Epithelial cell of proximal tubule (primary cell): Measurements from ENCODE around the gene MBTD1. TPM values are rescaled to one million over a fixed set of nuclear protein-coding genes. Genes with fewer than 3 reads are reported as not detected.
"Not testable (repeated sequence)": the region's sequence is repeated elsewhere in the genome, so short reads cannot be mapped to it uniquely, and the experiment has no call there.

Experiments used
- DNase-seq: peaks from one replicate; pipeline ENCODE4 v3.0.0-alpha.2; 2011; ENCODE audit warnings: low read depth
- H3K4me3 ChIP-seq: 2 replicates; pipeline ENCODE4 v1.5.1; 2011; ENCODE audit warnings: low read depth, mild to moderate bottlenecking, low read length
- CTCF ChIP-seq: conservative IDR thresholded peaks from 2 replicates; pipeline ENCODE4 v1.5.1; 2012; ENCODE audit warnings: low read depth, mild to moderate bottlenecking, low read length
- total RNA-seq: library from RNA; depleted of rRNA; stranded (reverse); fragments of >200 nt; gene quantifications from 2 replicates; pipeline ENCODE4 v1.2.3, GENCODE V29; 2015

MBTD1 gene
- total RNA-seq = 4.5 and 5.1 TPM in 2 replicates

DNA sequence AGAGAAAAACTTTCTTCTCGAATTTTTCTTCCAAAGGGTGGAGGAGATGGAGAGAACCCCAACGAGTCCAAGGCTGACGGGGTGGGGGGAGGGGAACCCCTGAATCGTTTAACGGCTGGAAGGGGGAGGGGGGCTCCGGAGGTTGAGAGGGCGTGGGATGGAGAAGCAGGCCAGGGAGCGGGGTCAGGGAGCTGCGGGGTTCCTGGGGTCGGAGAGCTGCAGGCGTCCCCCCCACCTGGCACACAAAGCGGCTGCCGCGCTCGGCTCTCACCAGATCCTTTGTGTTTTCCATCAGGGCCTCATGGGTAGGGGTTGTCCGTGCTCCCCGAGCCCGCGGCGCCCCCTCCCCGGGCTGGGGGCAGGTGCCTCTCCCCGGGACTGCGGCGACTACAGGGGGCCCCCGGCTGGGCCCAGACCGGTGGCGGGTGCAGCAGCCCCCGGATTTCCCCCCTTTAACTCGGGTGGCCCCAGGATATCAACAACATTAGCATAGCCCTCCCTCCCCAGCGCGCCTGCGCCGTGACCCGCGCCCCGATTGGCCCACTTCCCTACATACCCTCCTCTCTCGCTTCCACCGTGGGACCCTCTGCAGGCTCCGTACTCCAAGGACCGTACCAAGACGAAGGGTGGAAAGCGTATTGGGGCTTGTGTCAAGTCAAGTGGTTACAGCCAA, at the start of gene MBTD1:
TSS of gene MBTD1 (minus strand) at position 486 of the 673 bp plus-strand sequence. CDS start 34,888 bp downstream, outside the sequence.
- H3K4me3 ChIP-seq = peak within 1 kb of the TSS; percentile 92
- peak; percentile 88 for DNase-seq
- TF ChIP-seq CTCF = no peak

DNA sequence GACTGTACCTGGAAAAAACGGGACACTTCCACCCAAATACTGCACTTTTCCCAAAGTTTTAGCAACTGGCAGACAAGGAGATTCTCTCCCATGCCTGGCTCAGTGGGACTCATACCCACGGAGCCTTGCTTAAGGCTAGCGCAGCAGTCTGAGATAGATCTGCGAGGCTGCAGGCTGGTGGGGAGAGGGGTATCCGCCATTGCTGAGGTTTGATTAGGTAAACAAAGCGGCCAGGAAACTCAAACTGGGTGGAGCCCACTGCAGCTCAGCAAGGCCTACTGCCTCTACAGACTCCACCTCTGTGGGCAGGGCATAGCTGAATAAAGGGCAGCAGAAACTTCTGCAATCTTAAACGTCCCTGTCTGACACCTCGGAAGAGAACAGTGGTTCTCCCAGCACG, 45.3 kb upstream of the MBTD1 start:
- no peak for DNase-seq
- no peak for TF ChIP-seq CTCF
- H3K4me3 ChIP-seq = no peak overlapping the region

DNA sequence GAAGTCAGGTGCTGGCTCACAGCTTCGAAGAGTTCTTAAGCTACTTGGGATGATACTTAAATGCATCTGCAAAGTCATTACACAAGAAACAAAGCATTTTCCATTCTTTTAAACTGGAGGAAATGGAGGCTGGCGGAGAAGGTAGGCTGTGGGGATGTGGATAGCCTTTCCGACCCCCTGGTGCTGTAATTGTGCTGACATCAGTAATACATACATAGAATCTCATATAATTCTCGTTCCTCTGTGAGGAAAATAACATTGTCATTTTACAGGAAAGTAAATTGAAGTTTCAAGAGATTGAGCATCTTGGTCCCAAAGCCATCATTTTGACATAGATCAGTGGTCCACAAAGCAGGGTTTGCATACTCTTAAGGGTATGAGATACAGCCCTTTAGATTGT, 40.0 kb upstream of the MBTD1 start:
- TF ChIP-seq CTCF = no peak
- no peak for DNase-seq
- no peak overlapping the region for H3K4me3 ChIP-seq

DNA sequence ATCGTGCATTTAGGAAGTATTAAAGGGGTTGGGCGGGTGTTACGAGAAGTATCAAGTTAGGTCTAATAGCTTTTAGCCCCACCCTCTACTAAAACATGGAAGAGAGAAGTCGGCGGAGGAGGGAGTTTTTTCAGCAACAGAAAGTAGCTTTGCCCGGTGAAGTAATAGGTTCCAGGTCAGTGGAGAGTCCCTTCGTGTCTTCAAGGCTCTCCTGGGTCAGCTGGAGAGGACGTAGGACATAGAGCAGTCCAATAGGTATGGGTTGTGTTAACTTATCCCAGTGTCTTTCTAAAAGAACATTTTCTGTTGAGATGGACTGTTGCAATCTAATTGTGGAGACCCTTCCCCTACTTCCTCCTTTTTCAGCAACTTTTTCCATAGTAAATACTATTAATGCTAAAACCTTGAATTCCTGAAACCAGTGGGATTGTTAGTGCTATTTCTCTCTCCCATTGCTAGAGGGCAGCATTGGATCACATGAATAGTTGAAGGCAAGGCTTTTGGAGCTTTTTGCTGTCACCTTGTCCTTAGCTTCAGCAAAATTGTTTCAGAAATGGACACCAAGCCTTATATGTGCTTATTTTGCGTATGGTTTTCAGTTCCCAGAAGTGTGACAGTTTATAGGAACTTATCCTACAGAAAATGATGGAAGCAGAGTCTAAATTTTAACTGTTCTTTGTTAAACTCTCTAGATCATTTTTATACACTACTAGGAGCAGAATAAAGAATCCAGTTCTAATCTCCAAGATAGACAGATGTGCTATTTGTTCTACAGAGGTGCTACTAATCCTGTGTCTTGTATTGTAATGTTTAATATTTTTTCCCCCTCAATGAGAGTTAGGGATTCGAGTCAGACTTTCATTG, 38.9 kb upstream of the MBTD1 start:
- H3K4me3 ChIP-seq = no peak overlapping the region
- peak; percentile 16 for DNase-seq
- peak; percentile 84 for TF ChIP-seq CTCF

GRCh38 chr17:51294338-51294737, 34.5 kb upstream of the MBTD1 start:
- not testable (repeated sequence) for H3K4me3 ChIP-seq, DNase-seq

DNA sequence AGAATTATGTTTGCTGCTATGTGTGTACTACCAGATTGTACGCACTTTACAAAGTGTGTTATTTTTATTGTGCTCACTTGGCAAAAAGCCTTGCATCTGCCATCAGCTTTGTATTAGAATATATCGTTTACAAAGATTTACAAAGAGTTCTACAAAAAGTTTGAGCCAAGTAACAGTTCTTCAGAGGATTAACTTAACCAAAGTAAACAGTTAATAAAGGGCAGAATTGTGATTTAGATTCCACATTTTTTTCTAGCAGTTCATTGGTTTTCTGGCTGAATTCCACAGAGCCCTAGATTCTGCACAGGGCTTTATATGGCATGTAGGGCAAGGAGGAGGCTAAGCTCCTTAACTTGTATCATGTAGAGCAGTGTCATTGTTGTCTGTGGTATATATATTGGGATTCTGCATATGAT, 29.9 kb upstream of the MBTD1 start:
- H3K4me3 ChIP-seq = no peak overlapping the region
- no peak for DNase-seq
- no peak for TF ChIP-seq CTCF

GRCh38 chr17:51287412-51287811, 27.6 kb upstream of the MBTD1 start:
- no peak for TF ChIP-seq CTCF
- no peak overlapping the region for H3K4me3 ChIP-seq
- no peak for DNase-seq
